Hematopoietic multipotent progenitor cell treated with erythropoietin and hydrocortisone succinate and interleukin-3 and kit ligand, for 8 days (in vitro differentiated cells): ENCODE results near the gene SLC2A4RG.

Experiments
- DNase-seq: peaks from one replicate; pipeline ENCODE4 v3.0.0-alpha.2; 2015

Gene SLC2A4RG

DNA sequence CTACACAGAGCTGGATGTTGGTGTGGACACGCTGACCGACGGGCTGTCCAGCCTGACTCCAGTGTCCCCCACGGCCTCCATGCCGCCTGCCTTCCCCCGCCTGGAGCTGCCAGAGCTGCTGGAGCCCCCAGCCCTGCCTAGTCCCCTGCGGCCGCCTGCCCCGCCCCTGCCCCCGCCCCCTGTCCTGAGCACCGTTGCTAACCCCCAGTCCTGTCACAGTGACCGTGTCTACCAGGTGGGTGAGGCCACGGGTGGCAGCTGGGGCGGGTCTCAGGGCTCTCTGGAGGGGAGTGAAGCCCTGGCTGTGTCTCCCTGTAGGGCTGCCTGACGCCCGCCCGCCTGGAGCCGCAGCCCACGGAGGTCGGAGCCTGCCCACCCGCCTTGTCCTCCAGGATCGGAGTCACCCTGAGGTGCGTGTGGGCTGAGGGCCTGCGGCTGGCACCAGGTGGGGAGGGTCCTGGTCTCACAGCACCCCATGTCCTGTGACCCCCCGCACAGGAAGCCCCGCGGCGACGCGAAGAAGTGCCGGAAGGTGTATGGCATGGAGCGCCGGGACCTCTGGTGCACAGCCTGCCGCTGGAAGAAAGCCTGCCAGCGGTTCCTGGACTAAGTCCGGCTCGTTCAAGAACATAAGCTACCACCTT lies 2.9 kb downstream of the SLC2A4RG start:
- no peak for DNase-seq

DNA sequence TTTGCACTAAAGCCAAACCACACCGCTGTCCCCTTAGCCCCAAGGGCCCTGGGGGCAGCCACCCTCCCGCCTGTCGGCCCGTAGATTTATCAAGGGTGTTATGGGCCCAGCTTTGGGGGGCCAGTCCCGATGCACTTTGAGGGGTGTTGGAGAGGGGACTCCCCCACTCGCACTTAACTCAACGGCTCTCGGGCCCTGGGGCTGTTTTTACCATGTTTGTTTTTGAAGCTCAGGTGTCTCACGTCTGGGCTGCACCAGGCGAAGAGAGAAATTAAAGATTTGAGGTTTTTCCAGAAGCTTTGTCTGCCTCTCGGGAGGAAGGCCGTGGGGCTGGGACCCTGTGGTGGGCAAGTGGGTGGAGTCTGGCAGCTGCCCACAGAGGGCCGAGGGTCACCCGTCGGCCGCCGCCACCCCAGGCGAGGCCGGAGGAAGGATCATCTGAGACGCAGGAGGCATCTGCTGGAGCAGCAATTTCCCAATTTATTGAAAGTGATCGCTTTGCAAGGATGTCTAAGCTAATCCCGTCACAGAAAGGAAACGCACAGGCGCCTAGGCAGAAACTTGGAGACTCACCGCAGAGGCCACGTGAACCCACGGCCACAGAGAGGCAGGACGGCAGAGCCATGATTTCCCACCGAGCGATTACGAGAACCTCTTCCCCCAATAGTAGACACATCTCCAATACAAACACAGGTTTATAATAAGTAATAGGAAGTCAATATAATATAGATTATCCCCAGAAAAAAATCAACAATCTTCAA lies 3.8 kb downstream of the SLC2A4RG start:
- no peak for DNase-seq

DNA sequence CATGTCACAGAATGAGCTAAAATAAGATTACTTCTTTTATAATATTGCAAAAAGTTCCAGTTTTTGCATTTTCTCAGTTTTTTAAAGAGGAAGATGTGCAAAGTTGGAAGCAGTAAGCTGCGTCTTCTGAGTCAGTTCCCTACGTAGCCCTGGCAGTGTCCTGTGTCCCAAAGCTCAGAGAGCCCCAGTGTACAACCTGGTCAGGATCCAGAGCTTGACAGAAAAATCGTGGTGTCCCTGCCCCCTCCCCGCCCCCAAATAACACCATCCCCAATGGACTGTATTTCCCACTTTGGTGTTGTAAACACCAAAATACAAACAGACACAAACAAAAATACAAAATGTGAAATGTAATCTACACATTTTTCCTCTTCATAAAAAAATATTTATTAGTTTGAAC lies 4.6 kb downstream of the SLC2A4RG start:
- no peak for DNase-seq

DNA sequence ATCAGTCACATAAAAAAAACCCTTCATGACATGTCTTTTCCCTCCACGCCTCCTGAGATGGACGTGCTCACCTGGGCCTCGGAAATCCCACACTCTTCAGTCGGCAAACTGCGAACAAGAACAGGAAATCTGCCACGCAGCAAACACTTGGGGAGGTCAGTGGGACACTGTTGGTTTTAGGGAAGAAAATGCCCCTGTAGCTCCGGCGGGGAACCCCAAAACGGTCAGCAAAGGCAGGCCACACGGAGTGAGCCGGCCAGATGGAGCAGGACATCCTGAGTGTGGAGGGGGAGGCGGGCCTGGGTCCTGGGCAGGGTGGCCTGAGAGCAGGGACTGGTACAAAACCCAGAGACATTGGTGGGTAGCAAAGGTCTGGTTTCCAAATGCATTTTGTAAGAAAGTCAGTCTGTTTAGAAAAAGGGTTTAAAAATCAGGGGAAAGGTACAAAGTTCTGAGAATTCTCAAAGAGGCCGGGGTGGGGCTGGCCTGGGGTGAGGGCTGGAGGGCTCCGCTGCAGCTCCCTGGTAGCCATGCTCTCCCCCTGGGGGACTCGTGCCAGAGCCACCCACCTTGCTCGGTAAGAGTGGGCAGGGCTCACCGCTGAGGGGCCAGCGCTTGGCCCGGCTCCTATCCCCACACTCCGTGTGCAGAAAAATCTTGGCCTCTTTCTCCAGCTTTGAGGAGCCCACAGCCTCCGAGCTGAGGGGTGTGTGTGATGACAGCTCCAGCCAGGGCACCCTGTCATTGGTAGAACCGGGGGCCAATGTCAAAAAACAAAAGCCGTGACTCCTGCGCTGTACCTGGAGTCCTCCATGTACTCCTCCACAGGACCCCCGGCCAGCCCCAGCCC lies 5.2 kb downstream of the SLC2A4RG start:
- DNase-seq = no peak

DNA sequence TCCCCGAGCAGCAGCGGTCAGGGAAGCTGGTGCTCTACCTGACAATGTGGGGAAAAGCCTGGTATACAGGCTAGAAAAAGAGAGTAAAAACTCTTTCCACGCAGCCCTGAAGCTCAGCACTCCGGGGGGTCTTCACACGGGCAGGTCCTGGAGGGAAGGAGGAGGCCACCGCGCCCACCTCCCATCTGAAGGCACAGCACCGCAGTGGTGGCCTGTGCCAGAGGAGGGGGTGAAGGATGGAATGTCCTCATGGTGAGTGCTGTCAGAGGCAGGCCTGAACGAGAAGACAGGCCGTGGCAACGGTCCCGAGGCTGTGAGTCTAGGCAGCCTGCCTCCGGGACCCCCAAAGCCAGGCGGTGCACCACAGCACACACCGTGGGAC lies 5.8 kb downstream of the SLC2A4RG start:
- DNase-seq = no peak

DNA sequence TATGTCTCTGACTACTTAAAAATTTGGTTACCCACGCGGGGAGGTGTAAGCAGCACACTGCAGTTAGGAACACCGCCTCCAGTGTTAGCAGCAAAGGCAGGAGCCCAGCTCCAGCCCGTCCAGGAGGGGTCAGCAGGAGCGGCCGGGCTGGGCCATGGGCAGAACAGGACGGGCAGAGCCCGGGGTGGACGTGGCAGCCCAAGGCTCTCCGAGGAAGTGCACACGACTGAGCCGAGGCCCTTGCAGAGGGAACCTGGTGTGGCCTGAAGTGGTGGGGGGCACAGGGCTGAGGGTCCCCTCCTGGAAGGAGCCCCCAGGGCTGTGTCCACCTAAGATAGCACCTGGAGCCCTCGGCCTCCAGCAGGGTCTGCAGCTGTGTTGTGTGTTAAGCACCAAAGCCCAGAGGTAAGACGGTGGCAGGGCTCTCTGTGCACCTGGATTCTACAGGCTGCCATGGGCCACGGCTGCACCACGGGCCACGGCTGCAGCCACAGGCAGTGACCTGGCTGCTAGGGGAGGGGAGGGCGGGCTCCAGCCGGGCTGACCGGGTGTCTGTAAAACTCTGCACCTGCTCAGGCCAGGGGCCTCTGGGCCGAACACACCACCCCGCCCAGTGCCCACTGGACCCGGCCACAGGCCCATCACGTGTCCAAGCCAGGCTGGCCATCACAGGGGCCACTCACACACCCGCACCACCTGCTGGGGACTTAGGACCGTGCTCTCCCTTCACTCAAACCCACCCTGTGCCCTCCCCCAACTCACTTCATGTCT lies 6.6 kb downstream of the SLC2A4RG start:
- no peak for DNase-seq

DNA sequence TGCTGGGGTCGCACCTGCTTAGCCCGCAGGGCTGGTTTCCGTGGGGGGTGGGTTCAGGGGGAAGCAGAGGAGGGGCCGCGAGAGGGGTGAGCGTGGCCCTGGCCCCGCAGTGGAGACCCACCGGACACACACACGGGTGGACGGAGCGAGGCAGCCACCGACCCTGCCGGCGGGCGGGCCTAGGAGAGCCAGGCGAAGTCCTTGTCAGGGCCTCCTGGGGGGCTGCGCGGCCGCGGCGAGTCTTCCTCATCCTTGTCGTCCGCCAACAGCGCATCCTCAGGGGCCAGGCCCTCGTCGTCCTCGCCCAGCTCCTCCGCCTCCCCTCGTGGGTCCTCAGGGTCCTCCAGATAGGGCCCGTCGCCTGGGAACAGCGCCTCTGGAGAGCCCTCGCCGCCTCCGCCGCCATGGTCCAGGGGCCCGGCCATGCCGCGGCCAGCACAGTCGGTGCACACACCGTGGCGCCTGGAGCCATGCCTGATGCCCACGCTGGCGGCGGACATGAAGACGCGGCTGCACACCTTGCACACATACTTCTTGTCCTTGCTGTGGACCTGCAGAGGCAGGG lies 7.3 kb downstream of the SLC2A4RG start:
- no peak for DNase-seq

DNA sequence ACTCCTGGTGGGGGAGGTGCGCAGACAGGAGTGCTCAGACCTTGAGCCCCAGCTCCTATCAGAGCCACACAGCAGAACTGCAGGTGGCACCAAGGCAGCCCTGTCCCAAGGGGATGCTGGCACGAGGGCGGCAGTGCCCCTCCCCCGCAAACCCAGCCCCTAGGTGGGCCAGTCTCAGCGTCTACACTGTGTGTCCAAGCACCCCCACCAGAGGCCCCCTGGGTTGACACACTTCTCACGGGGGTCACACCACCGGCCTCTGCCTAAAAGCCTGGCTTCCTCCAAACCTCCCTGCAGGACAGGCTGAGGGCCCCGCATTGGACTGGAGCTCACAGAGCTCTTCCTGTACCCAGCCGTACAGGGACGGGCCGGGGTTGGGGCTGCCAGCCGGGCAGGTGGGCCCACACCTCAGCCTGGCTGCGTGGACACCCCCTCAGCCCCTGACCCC lies 8.1 kb downstream of the SLC2A4RG start:
- no peak for DNase-seq

DNA sequence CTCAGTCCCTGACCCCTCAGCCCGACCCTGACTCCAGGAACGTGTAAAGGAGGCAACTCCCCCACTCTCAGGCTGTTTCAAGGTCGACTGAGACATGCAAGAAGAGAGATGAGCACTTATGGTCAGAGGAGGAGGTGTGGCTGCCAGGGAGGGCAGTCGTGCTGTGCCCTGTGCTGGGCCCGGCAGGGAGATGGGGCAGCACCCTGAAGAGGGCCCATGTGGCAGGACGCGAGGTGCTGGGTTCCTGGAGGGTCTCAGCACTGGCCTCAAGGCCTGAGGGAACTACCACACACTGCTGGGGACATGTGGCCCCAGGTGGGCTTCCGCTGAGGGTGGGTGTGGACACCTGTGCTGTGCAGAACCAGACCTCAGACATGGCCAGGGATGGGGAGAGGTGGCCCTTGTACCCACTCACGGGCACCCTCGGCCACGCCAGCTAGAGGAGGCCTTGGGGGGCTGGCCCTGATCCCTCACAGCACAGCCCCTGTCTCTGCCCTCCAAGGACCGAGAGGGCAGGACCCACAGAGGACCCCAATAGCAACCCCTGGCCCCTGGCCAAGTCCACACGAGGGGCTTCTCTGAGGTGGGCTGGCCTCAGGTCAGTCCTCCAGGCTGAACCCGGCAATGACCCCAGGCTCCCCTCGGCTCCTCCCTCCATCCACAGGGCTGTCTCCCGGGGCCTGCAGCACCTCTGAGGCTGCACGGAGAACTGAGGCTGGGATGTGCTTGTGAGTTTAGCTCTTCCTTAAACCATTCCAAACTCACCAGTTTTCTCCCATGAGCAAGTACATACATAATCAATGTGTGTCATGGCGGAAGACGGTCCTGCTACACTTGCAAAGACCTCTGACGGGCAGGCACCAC lies 8.7 kb downstream of the SLC2A4RG start:
- DNase-seq = no peak

DNA sequence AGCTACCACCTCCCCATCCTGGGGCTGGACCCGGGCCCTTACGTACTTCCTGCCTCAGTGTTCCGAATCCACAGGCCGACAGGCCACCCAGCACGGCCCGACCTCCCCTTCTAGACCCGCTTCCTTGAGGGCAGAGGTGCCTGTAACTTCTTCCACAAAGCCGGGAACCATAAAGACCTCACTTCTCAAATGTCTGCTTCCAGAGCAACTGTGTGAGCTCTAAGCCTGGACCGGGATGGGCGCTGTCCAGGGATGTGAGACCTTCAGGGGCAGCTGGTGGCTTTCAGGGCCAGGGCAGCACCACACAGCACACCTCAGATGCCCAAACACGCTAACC lies 9.3 kb downstream of the SLC2A4RG start:
- no peak for DNase-seq

DNA sequence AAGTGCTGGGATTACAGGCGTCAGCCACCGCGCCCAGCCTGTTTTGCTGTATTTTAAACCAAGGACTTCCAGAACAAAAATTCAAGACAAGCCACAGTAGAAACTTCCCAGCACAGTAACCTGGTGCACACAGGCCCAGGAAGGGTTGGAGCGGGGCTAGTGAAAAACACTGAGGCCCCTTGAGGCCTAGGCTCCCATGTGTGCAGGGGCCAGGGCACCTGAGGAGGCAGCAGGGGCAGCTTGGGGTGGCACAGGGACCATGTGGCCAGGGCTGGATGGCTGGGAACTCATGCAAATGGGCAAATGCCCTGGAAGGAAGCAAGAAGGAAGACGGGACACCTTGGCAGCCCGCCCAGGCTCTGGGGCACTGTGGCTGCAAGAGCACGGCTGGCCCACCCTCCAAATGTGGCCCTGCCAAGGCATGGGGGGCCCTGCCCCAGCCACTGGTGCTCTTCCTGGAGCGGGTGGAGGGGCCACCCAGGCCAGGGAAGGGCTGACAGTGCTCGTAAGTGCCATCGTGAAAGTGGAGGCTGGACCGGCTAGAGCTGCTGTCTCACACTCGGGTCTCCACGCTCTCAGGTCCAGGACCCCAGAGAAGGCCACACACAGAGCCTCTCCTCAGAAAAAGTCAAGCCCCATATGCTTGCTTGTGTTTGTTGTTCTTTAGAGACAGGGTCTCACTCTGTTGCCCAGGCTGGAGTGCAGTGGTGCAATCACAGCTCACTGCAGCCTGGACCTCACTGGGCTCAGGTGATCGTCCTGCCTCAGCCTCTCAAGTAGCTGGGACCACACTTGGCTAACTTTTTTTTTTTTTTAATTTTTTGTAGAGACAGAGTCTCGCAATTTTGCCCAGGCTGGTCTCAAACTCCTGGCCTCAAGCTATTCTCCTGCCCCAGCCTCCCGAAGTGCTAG lies 10.3 kb downstream of the SLC2A4RG start:
- no peak for DNase-seq

DNA sequence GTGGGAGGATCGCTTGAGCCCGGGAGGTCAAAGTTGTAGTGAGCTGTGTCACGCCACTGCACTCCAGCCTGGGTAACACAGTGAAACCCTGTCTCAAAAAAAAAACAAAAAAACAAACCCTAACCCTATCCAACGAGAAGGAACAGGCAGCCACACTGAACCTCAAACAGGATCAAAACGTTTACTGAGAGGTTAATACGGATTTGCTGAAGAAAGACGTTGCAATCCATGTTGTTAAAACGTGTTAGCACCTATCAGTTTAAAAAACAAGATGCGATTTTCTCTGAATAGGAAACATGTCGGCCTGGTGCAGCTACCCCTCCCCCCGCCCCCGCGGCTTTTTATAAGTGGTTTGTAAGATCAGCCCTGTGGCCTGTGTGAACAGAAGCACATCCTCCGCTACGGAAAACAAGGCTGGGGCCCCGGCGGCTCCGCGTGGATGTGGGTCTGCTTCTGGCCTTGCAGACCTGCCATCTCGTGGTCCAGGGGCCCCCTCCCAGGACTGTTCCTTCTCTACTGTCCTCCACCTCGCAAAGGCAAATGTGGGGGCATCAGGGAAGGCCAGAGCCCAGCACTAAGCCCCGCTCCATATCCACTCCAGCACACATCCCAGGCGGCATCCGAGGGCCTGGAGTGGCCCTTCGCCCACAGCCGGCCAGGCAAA lies 11.4 kb downstream of the SLC2A4RG start:
- no peak for DNase-seq

DNA sequence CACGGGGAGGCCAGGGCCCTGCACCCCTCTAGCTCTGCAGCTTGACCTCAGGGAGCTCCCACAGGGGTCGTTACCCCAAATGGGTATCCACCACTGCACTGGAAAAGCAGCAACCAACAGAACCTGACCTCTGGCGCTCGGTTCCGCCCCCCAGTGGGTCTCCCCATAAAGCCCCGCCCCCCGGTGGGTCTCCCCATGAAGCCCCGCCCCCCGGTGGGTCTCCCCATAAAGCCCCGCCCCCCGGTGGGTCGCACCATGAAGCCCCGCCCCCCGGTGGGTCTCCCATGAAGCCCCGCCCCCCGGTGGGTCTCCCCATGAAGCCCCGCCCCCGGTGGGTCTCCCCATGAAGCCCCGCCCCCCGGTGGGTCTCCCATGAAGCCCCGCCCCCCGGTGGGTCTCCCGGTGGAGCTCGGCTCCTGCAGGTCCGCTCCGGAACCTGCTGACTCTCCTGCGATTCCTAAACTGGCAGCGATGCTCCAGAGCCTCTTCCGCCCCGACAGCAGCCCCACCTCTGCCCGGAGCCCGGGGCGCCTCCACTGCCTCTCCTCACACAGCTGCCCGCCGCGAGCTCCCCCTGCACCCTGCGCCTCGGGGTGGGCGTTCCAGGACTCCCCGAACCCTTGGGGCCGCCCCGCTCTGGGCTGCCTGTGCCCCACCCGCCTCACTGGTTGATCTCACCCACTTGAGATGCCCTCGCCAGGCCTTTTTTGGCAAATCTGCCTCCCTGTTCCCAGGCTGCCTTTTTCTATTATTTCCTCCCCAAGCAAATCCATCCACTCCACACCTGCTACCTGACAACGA lies 12.1 kb downstream of the SLC2A4RG start:
- no peak for DNase-seq

DNA sequence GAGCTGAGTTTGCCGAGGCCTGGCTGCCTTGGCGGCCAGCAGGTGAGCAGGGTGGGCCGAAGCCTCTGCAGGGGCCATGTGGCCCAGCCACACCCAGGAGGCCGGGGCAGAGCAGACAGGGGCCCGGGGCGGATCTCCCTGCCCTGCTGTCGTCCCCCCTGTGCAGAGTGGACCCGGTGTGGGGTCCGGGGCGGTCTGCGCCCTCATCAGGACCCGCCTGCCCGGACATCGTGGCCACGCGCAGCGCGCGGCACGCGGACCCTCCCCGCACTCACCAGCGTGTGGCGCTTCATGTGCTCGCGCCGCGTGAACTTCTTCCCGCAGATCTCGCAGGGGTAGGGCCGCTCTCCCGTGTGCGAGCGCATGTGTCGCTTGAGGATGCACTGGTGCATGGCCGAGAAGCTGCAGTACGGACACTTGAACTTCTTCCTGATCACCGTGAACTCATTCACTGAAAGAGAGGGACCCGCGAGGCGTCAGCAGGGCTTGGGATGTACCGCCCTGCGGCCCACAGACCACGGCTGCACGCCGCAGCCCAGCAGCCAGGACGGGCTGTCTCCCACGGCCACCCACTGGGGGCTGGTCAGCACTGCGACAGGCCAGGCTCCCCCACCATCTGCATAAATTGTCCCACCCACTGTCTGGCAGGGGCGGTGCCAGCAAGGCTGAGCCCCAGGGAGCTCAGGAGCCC lies 13.0 kb downstream of the SLC2A4RG start:
- no peak for DNase-seq

DNA sequence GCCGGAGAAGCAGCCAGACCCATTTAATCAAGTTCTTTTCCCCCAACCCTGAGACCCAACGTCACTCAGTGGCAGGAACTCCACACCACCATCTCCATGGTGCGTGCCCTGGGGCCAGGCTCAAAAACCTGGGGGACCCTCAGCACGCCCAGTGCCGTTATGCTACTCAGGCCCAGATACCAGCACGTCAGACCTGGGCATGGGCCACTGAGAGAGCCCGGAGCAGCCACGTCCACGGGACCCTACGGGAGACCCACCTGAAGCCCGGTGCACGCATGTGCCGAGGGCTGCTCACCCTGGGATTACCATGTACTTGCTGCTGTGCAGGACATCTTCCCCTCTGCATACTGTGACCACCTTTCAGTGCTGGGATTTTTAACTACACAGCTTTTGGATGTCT lies 13.8 kb downstream of the SLC2A4RG start:
- DNase-seq = no peak

DNA sequence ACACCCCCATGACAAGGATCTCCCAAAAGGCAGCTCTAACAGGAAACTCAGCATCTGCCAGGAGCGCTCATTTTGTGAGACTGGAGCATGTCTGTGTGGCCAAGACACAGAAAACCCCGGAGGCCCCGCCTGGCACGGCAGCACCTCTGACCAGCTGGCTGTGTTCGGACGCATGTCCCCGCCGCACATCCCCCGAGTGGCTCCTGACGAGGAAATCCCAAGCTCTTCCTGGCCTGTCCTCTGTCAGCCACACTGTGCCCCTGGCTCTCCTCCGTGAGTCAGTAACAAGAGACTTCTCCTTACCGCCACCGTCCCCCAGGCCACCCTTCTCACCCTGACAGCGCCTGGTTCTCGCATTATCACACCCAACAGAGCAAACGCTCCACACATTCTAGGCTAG lies 14.4 kb downstream of the SLC2A4RG start:
- no peak for DNase-seq

DNA sequence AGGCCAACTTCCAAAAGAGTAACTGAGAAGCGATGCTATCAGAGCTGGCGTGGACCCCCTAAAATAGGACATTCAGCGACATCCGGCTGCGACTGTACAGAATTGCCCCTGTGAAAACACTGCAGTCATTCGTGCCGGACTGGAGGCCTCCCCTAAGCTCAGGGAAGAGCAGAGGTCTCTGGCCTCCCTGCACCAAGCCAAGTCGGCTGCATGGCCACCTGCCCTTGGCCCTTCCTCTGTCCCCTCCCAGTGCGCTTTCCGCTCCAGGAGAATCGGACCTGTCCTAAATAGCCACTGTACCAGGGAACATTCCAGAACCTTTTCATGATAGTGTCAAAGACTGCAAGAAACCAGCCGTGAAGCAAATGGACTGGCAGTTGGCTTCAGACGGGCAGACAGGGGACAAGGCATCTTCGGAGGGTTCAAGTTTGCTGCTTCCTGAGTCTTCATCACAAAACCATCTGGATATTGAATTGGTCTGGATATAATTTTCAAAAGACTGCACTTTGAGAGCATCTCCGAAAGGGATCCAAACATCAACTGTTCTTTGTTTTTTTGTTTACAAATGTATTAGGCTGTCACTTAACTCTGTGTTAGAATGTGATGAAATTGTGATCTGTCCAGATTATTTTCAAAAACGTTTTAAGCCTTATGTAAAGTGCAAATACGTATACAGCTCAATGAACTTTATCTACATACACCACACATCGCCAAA lies 16.5 kb downstream of the SLC2A4RG start:
- DNase-seq = no peak

DNA sequence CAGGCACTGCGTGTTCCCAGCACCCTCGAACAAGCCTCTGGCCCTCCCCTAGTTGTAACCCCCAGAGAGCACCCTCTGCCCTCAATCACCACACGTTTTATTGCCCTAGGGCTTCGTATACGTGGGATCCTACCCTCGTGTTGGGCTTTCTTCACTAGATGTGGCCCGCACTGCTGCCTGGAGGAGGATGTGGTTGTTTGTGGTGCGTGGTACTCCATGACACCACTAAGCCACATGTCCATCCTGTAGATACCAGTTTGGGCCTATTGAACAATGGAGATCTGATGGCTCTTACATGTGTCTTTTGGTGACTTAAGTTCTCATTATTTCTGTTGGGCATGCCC lies 17.0 kb downstream of the SLC2A4RG start:
- no peak for DNase-seq
